GM20431 (cell line): ENCODE data around the gene SMTNL1.

ENCODE experiments used
- in situ Hi-C: fragments of 300-500 bp; cut with MseI, MboI; formaldehyde crosslinking; loops from one replicate; pipeline ENCODE4 v1.15.0; 2020; ENCODE audit warnings: low sequenced_read_pairs; ENCODE audit not compliant: unreplicated experiment

SMTNL1 gene

GRCh38 chr11:57574061-57574460 lies 36.7 kb downstream of the SMTNL1 start:
- in situ Hi-C loops: loop anchor here (10.0 kb wide), 1 partner anchor 61 kb away; no protein-coding TSS in a partner anchor

- in situ Hi-C loops: no loop called here
These were observed 46.9 kb downstream of the SMTNL1 start for GRCh38 chr11:57584341-57584740.

GRCh38 chr11:57585301-57585700 lies 47.9 kb downstream of the SMTNL1 start:
- in situ Hi-C loops: no loop called here

- in situ Hi-C loops: no loop called here
These were observed 49.4 kb downstream of the SMTNL1 start for GRCh38 chr11:57586711-57587245.

GRCh38 chr11:57588046-57588710 lies 50.8 kb downstream of the SMTNL1 start:
- in situ Hi-C loops: no loop called here

- in situ Hi-C loops: no loop called here
These were observed 59.0 kb downstream of the SMTNL1 start for GRCh38 chr11:57596266-57596885.

- in situ Hi-C loops: no loop called here
These were observed 60.1 kb downstream of the SMTNL1 start, which contains the start of gene SERPING1 for GRCh38 chr11:57597461-57597915. SERPING1 (plus strand) TSS chr11:57597685; CDS start chr11:57598271, 586 bp downstream.

GRCh38 chr11:57597916-57598830 lies 60.8 kb downstream of the SMTNL1 start:
- in situ Hi-C loops: no loop called here

- in situ Hi-C loops: no loop called here
These were observed 61.4 kb downstream of the SMTNL1 start for GRCh38 chr11:57598831-57599155.

GRCh38 chr11:57599381-57599780 lies 62.0 kb downstream of the SMTNL1 start:
- in situ Hi-C loops: no loop called here
